ENCODE measurements around the gene IFITM2.

- TF ChIP-seq CTCF (IDR thresholded peaks at IDR 0.05; ENCODE audit: low read depth, low read length, missing input control): no peak
- no peak for TF ChIP-seq TAF1 (conservative IDR thresholded peaks at IDR 0.05)
These were observed 19.4 kb downstream of the IFITM2 start for GRCh38 chr11:326842-327580.

Data from liver (tissue), 3 donors.